GM23338 (cell line): ENCODE measurements around the gene AFAP1.

ENCODE experiments used
- CREB1 ChIP-seq: fragments of 250-450 bp; sonication (Bioruptor Pico); IDR thresholded peaks from 2 replicates; pipeline ENCODE4 v1.5.0; 2020; ENCODE audit warnings: low read depth, mild to moderate bottlenecking, moderate library complexity
- CTCF ChIP-seq, 2 experiments: fragments of 200-600 bp in 1 of 2; sonication (generic) in 1 of 2; conservative IDR thresholded peaks; 2 replicates each; pipeline versions ENCODE4 v1.5.1 to v1.6.1; 2016 to 2017; ENCODE audit warnings: antibody characterized with exemption in 2 of 2, low read depth in 2 of 2, mild to moderate bottlenecking in 2 of 2, moderate library complexity in 1 of 2
- EZH2 ChIP-seq: fragments of 200-600 bp; sonication (generic); IDR thresholded peaks from one replicate; pipeline ENCODE4 v1.8.0; 2017; ENCODE audit warnings: antibody characterized with exemption, mild to moderate bottlenecking, low read depth; ENCODE audit not compliant: unreplicated experiment
- EZH2phosphoT487 ChIP-seq: fragments of 200-600 bp; sonication (generic); IDR thresholded peaks from one replicate; pipeline ENCODE4 v1.8.1; 2018; ENCODE audit warnings: antibody characterized with exemption; ENCODE audit not compliant: unreplicated experiment
- POLR2AphosphoS5 ChIP-seq: IDR thresholded peaks from 2 replicates; pipeline ENCODE4 v1.6.1; 2016; ENCODE audit warnings: antibody characterized with exemption, low read depth
- STAT1 ChIP-seq: IDR thresholded peaks from one replicate; pipeline ENCODE4 v1.6.1; 2016; ENCODE audit warnings: antibody characterized with exemption; ENCODE audit not compliant: unreplicated experiment
- ZNF114 ChIP-seq: fragments of 250-450 bp; sonication (Bioruptor Pico); IDR thresholded peaks from 2 replicates; pipeline ENCODE4 v1.5.0; 2020; ENCODE audit warnings: mild to moderate bottlenecking, moderate library complexity
- TF ChIP-seq, protein P1 (sequence below): IDR thresholded peaks from one replicate; pipeline ENCODE4 v1.6.1; 2018; ENCODE audit warnings: antibody characterized with exemption; ENCODE audit not compliant: unreplicated experiment

- no peak for TF ChIP-seq EZH2
- no peak for TF ChIP-seq STAT1
- no peak for TF ChIP-seq CTCF (conservative IDR thresholded peaks at IDR 0.05; ENCODE audit: low read depth in 2 of 2)
- no peak for TF ChIP-seq CREB1 (CRISPR knock-in tag)
- no peak for TF ChIP-seq POLR2AphosphoS5
- TF ChIP-seq, protein P1, sequence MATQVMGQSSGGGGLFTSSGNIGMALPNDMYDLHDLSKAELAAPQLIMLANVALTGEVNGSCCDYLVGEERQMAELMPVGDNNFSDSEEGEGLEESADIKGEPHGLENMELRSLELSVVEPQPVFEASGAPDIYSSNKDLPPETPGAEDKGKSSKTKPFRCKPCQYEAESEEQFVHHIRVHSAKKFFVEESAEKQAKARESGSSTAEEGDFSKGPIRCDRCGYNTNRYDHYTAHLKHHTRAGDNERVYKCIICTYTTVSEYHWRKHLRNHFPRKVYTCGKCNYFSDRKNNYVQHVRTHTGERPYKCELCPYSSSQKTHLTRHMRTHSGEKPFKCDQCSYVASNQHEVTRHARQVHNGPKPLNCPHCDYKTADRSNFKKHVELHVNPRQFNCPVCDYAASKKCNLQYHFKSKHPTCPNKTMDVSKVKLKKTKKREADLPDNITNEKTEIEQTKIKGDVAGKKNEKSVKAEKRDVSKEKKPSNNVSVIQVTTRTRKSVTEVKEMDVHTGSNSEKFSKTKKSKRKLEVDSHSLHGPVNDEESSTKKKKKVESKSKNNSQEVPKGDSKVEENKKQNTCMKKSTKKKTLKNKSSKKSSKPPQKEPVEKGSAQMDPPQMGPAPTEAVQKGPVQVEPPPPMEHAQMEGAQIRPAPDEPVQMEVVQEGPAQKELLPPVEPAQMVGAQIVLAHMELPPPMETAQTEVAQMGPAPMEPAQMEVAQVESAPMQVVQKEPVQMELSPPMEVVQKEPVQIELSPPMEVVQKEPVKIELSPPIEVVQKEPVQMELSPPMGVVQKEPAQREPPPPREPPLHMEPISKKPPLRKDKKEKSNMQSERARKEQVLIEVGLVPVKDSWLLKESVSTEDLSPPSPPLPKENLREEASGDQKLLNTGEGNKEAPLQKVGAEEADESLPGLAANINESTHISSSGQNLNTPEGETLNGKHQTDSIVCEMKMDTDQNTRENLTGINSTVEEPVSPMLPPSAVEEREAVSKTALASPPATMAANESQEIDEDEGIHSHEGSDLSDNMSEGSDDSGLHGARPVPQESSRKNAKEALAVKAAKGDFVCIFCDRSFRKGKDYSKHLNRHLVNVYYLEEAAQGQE, result no peak
- no peak for TF ChIP-seq ZNF114 (CRISPR knock-in tag)
- no peak for TF ChIP-seq EZH2phosphoT487
Measured at GRCh38 chr4:7813674-7814073, 126.0 kb downstream of the AFAP1 start.
